GM12801 (cell line): ENCODE measurements around the gene AKT2.

Experiments
- TF ChIP-seq, protein P1 (sequence below): IDR thresholded peaks from one replicate; pipeline ENCODE4 v1.5.1; 2011; ENCODE audit warnings: control low read depth; ENCODE audit not compliant: insufficient read length; ENCODE audit errors: extremely low read depth

The AKT2 gene

DNA sequence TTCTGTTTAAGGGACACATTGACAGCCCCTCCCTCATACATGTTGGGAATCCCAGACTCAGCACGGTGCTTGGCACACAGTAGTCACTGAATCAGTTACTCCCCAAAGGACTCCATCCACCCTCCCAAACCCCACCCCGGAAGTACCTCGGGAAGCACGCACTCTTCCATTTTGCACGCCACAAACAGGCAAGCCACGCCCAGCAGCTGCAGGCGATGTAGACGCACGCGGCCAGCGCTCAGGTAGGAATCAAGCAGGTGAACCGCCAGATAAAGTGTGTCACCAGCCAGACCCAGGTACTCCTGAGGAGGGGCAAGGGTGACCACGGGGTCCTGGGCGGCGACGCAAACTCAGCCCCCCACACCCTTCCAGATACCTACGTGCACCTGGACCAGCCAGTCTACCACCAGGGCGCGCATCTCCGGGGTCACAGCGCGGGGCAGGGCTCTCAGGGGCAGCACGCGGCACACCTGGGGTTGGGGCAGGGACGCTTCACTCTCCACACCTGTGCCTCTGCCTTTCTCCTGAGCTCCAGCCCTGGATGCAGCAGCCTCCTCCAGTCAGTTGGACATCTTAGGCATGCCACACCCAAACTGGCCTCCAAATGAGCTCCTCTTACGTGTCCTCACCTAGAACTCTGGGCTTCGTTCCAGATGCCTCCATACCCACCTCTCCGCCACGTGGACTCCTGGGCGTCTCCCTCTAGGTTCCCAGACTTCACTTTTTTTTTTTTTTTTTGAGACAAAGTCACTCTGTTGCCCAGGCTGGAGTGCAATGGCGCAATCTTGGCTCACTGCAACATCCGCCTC, 60.6 kb downstream of the AKT2 start:
- TF ChIP-seq, protein P1, sequence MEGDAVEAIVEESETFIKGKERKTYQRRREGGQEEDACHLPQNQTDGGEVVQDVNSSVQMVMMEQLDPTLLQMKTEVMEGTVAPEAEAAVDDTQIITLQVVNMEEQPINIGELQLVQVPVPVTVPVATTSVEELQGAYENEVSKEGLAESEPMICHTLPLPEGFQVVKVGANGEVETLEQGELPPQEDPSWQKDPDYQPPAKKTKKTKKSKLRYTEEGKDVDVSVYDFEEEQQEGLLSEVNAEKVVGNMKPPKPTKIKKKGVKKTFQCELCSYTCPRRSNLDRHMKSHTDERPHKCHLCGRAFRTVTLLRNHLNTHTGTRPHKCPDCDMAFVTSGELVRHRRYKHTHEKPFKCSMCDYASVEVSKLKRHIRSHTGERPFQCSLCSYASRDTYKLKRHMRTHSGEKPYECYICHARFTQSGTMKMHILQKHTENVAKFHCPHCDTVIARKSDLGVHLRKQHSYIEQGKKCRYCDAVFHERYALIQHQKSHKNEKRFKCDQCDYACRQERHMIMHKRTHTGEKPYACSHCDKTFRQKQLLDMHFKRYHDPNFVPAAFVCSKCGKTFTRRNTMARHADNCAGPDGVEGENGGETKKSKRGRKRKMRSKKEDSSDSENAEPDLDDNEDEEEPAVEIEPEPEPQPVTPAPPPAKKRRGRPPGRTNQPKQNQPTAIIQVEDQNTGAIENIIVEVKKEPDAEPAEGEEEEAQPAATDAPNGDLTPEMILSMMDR: no peak

DNA sequence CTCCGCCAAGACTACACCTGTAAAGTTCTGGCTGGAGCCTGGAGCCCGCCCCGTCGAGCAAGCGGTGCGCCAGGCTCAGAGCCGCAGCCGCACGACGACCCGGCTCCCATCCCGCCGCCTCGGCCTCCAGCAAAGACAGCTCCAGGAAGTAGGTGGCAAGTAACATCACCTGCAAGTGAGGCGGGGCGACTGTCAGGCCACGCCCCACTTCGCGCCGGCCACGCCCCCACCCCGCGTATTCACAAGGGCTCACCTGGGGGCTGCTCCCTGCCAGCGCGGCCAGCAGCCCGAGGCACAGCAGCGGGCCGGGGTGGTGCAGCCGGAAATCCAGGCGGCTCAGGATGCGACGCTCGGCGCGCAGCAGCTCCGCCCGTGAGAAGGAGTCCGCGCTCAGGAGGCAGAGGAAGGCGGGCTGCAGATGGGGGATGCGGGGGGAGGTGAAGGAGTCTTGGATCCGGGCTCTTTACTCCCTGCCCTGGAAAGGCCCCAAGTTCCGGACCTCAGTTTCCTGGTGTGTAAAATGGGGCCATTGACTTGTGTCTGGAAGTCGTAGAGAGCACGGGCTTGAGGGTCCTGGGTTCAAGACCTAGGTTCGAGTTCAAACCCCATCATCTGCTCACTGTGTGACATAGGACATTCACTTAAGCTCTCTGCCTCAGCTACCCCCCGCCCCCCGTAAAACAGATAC, 61.9 kb downstream of the AKT2 start:
- TF ChIP-seq, protein P1: no peak

DNA sequence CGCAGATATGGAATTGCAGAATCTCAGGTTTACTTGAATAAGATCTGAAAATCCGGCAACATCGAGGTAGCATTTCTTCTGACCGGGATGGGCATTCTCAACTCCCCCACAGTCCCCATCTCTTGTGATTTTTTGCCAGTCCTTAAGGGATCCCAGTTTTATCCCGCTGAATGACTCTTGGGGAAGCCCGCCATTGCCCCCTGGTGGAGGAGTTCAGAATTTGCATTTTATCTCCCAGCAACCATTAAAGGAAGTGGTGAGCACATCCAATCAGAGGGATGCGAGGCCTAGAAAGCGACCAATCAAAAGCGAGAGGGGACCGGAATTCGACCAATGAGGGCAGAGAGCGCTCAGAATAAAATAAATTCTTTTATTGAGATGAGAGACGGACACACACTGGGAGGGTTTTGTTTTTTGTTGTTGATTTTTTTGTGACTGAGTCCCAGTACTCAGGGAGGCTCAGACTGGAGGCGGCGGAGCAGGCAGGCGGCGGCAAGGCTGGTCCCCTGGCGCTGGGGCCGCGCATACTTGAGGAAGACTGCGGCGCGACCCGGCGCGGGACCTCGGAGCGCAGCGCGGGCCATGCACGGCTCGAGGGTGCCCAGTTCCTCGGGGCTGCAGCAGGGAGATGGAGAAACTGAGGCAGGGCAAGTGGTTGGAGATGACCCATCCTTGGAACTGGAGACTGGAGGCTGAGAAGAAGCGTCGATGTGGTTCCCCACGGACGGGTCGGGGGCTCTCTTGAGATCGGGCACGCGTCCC, 63.1 kb downstream of the AKT2 start:
- TF ChIP-seq, protein P1: no peak

DNA sequence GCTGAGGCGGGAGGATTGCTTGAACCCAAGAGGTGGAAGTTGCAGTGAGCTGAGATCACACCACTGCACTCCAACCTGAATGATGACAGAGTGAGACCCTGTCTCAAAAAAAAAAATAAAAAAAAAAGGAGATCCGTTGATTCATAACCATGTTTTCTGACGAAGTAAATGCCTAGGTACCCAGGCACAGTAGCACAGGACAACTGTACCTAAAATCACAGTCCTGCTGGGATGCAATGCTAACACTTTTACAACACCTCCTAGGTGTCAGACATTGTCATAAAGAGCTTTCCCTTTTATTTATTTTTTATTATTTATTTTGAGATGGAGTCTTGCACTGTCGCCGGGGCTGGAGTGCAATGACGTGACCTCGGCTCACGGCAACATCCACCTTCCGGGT, 64.5 kb downstream of the AKT2 start:
- TF ChIP-seq, protein P1: no peak

DNA sequence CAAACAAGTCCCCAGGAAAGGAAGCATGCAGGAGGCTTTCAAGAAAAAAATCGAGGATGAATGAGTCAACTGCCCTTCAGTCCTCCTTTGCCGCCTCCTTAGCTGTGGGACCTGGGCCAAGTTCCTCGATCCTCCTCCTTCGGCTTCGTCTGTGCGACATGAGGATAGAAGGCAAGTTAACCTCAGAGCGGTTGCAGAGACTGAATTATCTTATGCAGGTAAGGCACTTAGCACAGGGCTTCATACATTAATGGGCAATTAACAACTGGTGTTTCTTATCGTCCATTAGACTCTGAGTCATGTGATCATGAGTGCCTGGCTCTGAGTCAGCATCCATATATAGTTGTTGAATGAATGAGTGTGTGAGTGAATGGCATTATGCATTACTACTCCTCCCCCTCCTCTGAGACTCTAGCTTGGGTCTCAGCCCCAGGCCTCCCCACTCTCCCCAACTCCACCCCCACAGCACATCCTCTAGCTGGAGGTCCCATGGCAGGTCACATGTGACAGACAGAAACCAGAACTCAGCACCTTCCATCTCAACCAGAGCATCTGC, 65.3 kb downstream of the AKT2 start:
- TF ChIP-seq, protein P1: no peak

DNA sequence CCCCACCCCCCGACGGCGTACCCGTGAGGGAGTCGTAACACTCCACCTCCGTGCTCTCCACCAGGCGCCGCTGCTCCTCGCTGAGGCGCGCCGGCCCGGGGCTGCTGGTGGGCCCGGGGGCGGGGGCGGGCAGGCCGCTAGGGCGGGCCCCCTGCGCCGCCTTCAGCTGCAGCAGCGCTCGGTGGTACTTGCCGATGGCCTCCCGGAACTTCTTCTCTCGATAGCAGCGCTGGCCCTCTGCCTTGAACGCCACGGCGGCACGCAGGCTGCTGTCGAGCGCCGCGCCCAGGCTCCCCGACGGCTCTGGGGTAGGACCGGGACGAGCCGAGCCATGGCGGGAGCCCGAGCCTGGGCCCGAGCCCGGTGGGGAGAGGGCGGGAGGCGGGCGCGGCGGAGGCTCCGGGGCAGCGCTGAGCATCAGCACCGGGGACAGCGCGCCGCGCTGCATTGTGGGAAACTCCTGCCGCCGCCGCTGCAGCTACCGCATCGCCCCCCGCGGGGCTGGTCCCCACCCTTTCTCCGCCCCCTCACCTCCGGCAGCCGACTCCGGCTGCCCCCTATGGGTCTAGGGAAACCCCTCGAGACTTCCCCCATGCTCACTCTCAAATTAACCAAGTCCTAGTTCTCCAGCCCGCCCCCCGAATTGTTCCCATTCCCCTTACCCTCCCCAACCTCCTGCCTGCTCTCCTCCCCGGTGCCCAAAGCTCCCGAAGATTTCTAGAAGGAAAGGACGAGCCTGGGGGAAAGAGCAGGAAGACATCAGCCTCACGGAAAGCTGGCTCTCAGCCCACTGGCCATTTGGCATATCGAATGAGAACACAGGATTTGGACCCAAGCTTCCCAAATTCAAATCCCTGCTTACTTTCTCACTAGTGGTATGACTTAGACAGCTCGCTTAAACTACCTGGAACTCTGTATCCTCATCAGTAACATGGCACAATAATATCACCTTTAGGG, 66.9 kb downstream of the AKT2 start, which contains the start of gene TTC9B:
TTC9B (minus strand) TSS at position 451 of the 957 bp plus-strand sequence; CDS start at position 448, 3 bp downstream.
- TF ChIP-seq, protein P1: no peak
